ENCODE results near the gene HMSD.
A peak's percentile ranks its signal among the peaks of the same experiment; 100 is the strongest.

Gene HMSD

GRCh38 chr18:63972002-63972376 lies 22.9 kb downstream of the HMSD start:
- no peak for DNase-seq (ENCODE audit: low spot score)
- TF ChIP-seq CTCF (IDR thresholded peaks at IDR 0.05; ENCODE audit: borderline replicate concordance, control extremely low read depth, extremely low read depth, insufficient read depth, missing control alignments): no peak
- in situ Hi-C loops (cut with MboI; ENCODE audit: low sequenced_read_pairs, unreplicated experiment): no loop called here

GRCh38 chr18:63974991-63975390 lies 25.9 kb downstream of the HMSD start:
- no peak for DNase-seq (ENCODE audit: low spot score)
- in situ Hi-C loops (cut with MboI; ENCODE audit: low sequenced_read_pairs, unreplicated experiment): no loop called here
- TF ChIP-seq CTCF (IDR thresholded peaks at IDR 0.05; ENCODE audit: borderline replicate concordance, control extremely low read depth, extremely low read depth, insufficient read depth, missing control alignments): no peak

GRCh38 chr18:63975628-63976027 lies 26.5 kb downstream of the HMSD start:
- in situ Hi-C loops (cut with MboI; ENCODE audit: low sequenced_read_pairs, unreplicated experiment): no loop called here
- DNase-seq (ENCODE audit: low spot score): no peak
- no peak for TF ChIP-seq CTCF (IDR thresholded peaks at IDR 0.05; ENCODE audit: borderline replicate concordance, control extremely low read depth, extremely low read depth, insufficient read depth, missing control alignments)

GRCh38 chr18:63977040-63977439 lies 27.9 kb downstream of the HMSD start:
- DNase-seq (ENCODE audit: low spot score): no peak
- no peak for TF ChIP-seq CTCF (IDR thresholded peaks at IDR 0.05; ENCODE audit: borderline replicate concordance, control extremely low read depth, extremely low read depth, insufficient read depth, missing control alignments)
- in situ Hi-C loops (cut with MboI; ENCODE audit: low sequenced_read_pairs, unreplicated experiment): no loop called here

GRCh38 chr18:63979409-63979920 lies 30.4 kb downstream of the HMSD start:
- DNase-seq (ENCODE audit: low spot score): peak; percentile 52
- in situ Hi-C loops (cut with MboI; ENCODE audit: low sequenced_read_pairs, unreplicated experiment): no loop called here
- TF ChIP-seq CTCF (IDR thresholded peaks at IDR 0.05; ENCODE audit: borderline replicate concordance, control extremely low read depth, extremely low read depth, insufficient read depth, missing control alignments): peak; percentile 88

GRCh38 chr18:63980027-63980426 lies 30.9 kb downstream of the HMSD start:
- DNase-seq (ENCODE audit: low spot score): no peak
- in situ Hi-C loops (cut with MboI; ENCODE audit: low sequenced_read_pairs, unreplicated experiment): no loop called here
- TF ChIP-seq CTCF (IDR thresholded peaks at IDR 0.05; ENCODE audit: borderline replicate concordance, control extremely low read depth, extremely low read depth, insufficient read depth, missing control alignments): no peak

Measured in GM13976 (cell line).